Muscle layer of colon (tissue), 2 donors: ENCODE measurements around the gene ANKDD1B.

ENCODE experiments used
- H3K27ac ChIP-seq: one replicate; pipeline ENCODE4 v1.7.0; 2013; ENCODE audit warnings: low read depth, mild to moderate bottlenecking, low read length, moderate library complexity
- H3K27me3 ChIP-seq, 2 donors: one replicate each; pipeline ENCODE4 v1.7.0; 2013; ENCODE audit warnings: low read length in 2 of 2, mild to moderate bottlenecking in 2 of 2; ENCODE audit not compliant: insufficient read depth in 2 of 2, control insufficient read depth in 1 of 2
- H3K36me3 ChIP-seq: one replicate; pipeline ENCODE4 v1.7.0; 2013; ENCODE audit warnings: mild to moderate bottlenecking, low read length; ENCODE audit not compliant: insufficient read depth
- H3K4me1 ChIP-seq: one replicate; pipeline ENCODE4 v1.7.0; 2013; ENCODE audit warnings: mild to moderate bottlenecking, low read length; ENCODE audit not compliant: insufficient read depth
- H3K4me3 ChIP-seq, 2 donors: one replicate each; pipeline ENCODE4 v1.7.0; 2013; ENCODE audit warnings: low read length in 2 of 2, low read depth in 1 of 2, mild to moderate bottlenecking in 1 of 2, moderate library complexity in 1 of 2
- H3K9ac ChIP-seq: one replicate; pipeline ENCODE4 v1.7.0; 2013; ENCODE audit warnings: low read length
- H3K9me3 ChIP-seq: one replicate; pipeline ENCODE4 v1.7.0; 2013; ENCODE audit warnings: mild to moderate bottlenecking, low read length
- donor health status: abdominal sarcoma.
- donor health status: Adenocarcinoma of cecum.

The ANKDD1B gene

GRCh38 chr5:75663579-75664284 is 52.5 kb downstream of the ANKDD1B start:
- H3K27me3 ChIP-seq = no peaks in the 10 kb centered on the region
- no peaks in the 10 kb centered on the region for H3K36me3 ChIP-seq
- H3K4me3 ChIP-seq = no peak overlapping the region
- no peak overlapping the region for H3K27ac ChIP-seq
- no peak overlapping the region for H3K9ac ChIP-seq
- no peaks in the 10 kb centered on the region for H3K9me3 ChIP-seq
- peaks cover 9% of the 10 kb centered on the region for H3K4me1 ChIP-seq

GRCh38 chr5:75664979-75665378 is 53.7 kb downstream of the ANKDD1B start:
- Histone ChIP-seq H3K9ac (no peak overlapping the region), H3K36me3 (no peaks in the 10 kb centered on the region), H3K27ac (no peak overlapping the region), H3K4me1 (peaks cover 10% of the 10 kb centered on the region), H3K27me3 (no peaks in the 10 kb centered on the region), H3K4me3 (no peak overlapping the region), H3K9me3 (no peaks in the 10 kb centered on the region)

GRCh38 chr5:75666801-75667200 is 55.5 kb downstream of the ANKDD1B start:
- Histone ChIP-seq H3K27me3 (no peaks in the 10 kb centered on the region), H3K4me3 (no peak overlapping the region), H3K9me3 (no peaks in the 10 kb centered on the region), H3K27ac (no peak overlapping the region), H3K9ac (no peak overlapping the region), H3K36me3 (no peaks in the 10 kb centered on the region), H3K4me1 (peaks cover 10% of the 10 kb centered on the region)

GRCh38 chr5:75667586-75667985 is 56.3 kb downstream of the ANKDD1B start:
- Histone ChIP-seq H3K27me3 (no peaks in the 10 kb centered on the region), H3K4me1 (peaks cover 10% of the 10 kb centered on the region), H3K36me3 (no peaks in the 10 kb centered on the region), H3K9ac (no peak overlapping the region), H3K9me3 (no peaks in the 10 kb centered on the region), H3K4me3 (no peak overlapping the region), H3K27ac (no peak overlapping the region)

- peaks cover 10% of the 10 kb centered on the region for H3K4me1 ChIP-seq
- no peaks in the 10 kb centered on the region for H3K36me3 ChIP-seq
- no peak overlapping the region for H3K27ac ChIP-seq
- H3K9ac ChIP-seq = no peak overlapping the region
- H3K4me3 ChIP-seq = no peak overlapping the region
- H3K27me3 ChIP-seq = no peaks in the 10 kb centered on the region
- no peaks in the 10 kb centered on the region for H3K9me3 ChIP-seq
These were observed 57.2 kb downstream of the ANKDD1B start for GRCh38 chr5:75668445-75668844.

- no peaks in the 10 kb centered on the region for H3K27me3 ChIP-seq
- no peak overlapping the region for H3K9ac ChIP-seq
- H3K4me3 ChIP-seq = no peak overlapping the region
- no peaks in the 10 kb centered on the region for H3K9me3 ChIP-seq
- H3K36me3 ChIP-seq = no peaks in the 10 kb centered on the region
- peaks cover 6% of the 10 kb centered on the region for H3K4me1 ChIP-seq
- no peak overlapping the region for H3K27ac ChIP-seq
These were observed 57.9 kb downstream of the ANKDD1B start for GRCh38 chr5:75668977-75669689.

GRCh38 chr5:75670577-75670976 is 59.3 kb downstream of the ANKDD1B start:
- H3K9me3 ChIP-seq = no peaks in the 10 kb centered on the region
- H3K27ac ChIP-seq = no peak overlapping the region
- peaks cover 3% of the 10 kb centered on the region for H3K4me1 ChIP-seq
- H3K9ac ChIP-seq = no peak overlapping the region
- peaks cover 5% of the 10 kb centered on the region for H3K36me3 ChIP-seq
- H3K4me3 ChIP-seq = no peak overlapping the region
- no peaks in the 10 kb centered on the region for H3K27me3 ChIP-seq

- no peaks in the 10 kb centered on the region for H3K9me3 ChIP-seq
- peaks cover 3% of the 10 kb centered on the region for H3K4me1 ChIP-seq
- peaks cover 5% of the 10 kb centered on the region for H3K36me3 ChIP-seq
- no peak overlapping the region for H3K4me3 ChIP-seq
- no peaks in the 10 kb centered on the region for H3K27me3 ChIP-seq
- H3K9ac ChIP-seq = no peak overlapping the region
- no peak overlapping the region for H3K27ac ChIP-seq
These were observed 60.3 kb downstream of the ANKDD1B start for GRCh38 chr5:75671506-75671905.

GRCh38 chr5:75672616-75673015 is 61.4 kb downstream of the ANKDD1B start:
- Histone ChIP-seq H3K27ac (no peak overlapping the region), H3K4me3 (no peak overlapping the region), H3K4me1 (peaks cover 3% of the 10 kb centered on the region)

GRCh38 chr5:75675783-75676182 is 64.5 kb downstream of the ANKDD1B start:
- Histone ChIP-seq H3K27ac (no peak overlapping the region), H3K9me3 (no peaks in the 10 kb centered on the region), H3K4me3 (no peak overlapping the region), H3K4me1 (peaks cover under 1% of the 10 kb centered on the region), H3K36me3 (peaks cover 5% of the 10 kb centered on the region), H3K27me3 (no peaks in the 10 kb centered on the region), H3K9ac (no peak overlapping the region)

More at GRCh38 chr5:75672616-75673015, 61.4 kb downstream of the ANKDD1B start:
- Histone ChIP-seq H3K27me3 (no peaks in the 10 kb centered on the region), H3K9me3 (no peaks in the 10 kb centered on the region), H3K36me3 (peaks cover 5% of the 10 kb centered on the region), H3K9ac (no peak overlapping the region)

- Histone ChIP-seq H3K27ac (no peak overlapping the region), H3K36me3 (peaks cover 5% of the 10 kb centered on the region), H3K4me3 (no peak overlapping the region), H3K4me1 (peaks cover 5% of the 10 kb centered on the region), H3K27me3 (no peaks in the 10 kb centered on the region), H3K9me3 (no peaks in the 10 kb centered on the region), H3K9ac (no peak overlapping the region)
These were observed 66.4 kb downstream of the ANKDD1B start for GRCh38 chr5:75677607-75678006.

- H3K27ac ChIP-seq = no peak overlapping the region
- H3K4me1 ChIP-seq = peaks cover 5% of the 10 kb centered on the region
- H3K9ac ChIP-seq = no peak overlapping the region
- no peak overlapping the region for H3K4me3 ChIP-seq
- H3K9me3 ChIP-seq = no peaks in the 10 kb centered on the region
- H3K36me3 ChIP-seq = peaks cover 5% of the 10 kb centered on the region
- H3K27me3 ChIP-seq = no peaks in the 10 kb centered on the region
These were observed 66.9 kb downstream of the ANKDD1B start for GRCh38 chr5:75678155-75678554.
